ENCODE results near the gene CLEC2D.
"Not testable (repeated sequence)": the region's sequence is repeated elsewhere in the genome, so short reads cannot be mapped to it uniquely, and the experiment has no call there.

CLEC2D gene

DNA sequence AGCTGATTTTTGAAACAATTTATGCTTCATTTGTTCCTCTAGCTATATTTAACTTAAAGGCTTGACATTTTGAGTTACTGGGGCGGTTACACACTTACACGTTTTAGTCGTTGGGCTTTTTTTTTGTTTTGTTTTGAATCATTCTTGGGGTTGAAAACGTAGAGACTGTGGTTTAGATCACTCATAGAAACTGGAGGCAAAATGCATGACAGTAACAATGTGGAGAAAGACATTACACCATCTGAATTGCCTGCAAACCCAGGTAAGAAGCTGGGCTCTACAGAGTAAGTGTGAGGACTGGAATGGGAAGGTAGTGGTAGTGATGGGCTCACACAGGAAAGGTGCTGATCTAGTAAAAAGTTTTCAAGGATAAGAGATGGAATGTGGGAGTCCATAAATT is at the start of gene CLEC2D:
Gene CLEC2D (plus strand): TSS at position 180 of the 400 bp plus-strand sequence. CDS start 22 bp downstream, at position 202.
- no peak for DNase-seq

DNA sequence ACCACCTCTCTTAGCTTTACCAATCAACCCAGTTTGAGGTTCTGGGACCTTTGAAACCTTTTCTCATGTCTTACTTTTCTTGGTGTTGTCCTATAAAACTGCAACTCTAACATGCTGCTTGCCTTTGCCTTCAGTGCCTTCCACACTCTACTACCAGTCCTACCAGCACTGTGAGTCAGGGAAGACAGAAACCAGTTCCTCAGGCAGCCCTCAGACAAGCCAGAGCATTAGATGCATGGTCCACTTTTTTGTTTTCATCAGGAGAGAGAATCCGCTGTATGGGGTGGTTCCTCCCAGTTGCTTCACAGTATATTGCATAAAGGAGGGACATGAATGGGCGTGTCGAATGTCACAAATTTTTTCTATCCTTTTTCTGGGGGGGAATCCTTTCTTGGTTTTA is 44.5 kb upstream of the CLEC2D start:
- no peak for DNase-seq

GRCh38 chr12:9626291-9626690 is 43.2 kb upstream of the CLEC2D start:
- DNase-seq: no peak

DNA sequence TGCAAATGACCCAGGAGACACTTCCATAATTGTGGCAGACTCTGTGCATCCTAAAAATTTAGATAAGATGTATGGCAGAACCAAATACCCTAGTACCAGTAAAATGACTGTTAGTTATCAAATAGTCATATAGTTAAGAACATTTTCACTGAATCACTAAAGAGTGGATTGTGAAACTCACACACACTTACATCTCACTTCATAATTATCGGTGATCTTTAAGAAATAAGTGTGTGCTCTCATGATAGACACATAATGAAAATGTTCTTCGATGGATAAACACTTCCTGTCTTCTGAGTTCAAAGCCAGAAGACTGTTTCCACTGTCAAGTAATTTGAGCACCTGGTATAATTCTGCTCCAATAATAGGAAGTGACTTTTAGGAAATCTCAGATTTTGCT is 42.7 kb upstream of the CLEC2D start:
- no peak for DNase-seq

DNA sequence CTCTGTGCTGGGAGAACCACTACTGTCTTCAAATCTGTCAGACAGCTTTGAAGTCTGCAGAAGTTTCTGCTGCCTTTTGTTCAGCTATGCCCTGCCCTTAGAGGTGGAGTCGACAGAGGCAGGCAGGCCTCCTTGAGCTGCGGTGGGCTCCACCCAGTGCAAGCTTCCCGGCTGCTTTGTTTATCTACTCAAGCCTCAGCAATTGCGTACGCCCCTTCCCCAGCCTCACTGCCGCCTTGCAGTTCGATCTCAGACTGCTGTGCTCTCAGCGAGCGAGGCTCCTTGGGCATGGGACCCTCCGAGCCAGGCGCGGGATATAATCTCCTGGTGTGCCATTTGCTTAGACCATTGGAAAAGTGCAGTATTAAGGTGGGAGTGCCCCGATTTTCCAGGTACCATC is 36.7 kb upstream of the CLEC2D start:
- no peak for DNase-seq

GRCh38 chr12:9634177-9634803 is 35.2 kb upstream of the CLEC2D start:
- DNase-seq: no peak

DNA sequence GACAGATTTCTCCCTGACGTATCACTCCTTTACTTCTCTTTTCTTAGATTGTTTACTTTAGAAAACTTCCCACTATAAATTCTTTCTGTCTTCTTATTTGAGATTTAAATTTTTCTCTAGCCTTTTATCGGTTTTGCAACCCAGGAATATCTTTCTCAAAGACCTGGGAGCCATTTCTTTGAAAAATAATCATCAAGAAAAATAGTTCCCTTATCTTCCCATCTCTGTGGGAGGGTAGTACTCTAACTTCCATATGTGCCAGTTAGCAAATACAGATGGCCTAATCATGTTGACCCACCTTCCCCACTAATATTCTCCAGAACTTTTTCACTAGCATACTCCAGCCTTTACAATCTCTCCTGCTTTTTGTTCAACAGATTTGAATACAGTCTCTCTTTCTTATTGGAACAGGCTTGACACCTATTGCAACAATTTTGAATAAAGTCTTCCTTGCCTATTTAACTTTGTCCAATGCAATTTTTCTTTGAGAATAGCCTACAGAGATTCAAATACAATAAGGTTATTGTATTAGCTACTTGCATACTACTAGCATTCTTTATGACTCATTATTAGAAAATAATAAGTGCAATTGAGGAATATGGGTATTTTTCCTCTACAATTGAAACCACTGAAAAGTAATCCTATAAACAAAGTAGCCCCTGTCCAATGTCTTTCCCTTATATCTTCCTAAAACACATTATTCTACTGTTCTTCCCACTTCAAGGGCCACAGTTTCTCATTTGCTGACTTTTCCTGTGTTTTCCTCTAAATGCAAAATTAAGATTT is 34.4 kb upstream of the CLEC2D start:
- DNase-seq: no peak

- no peak for DNase-seq
These were observed 33.2 kb upstream of the CLEC2D start for GRCh38 chr12:9636150-9636850.

GRCh38 chr12:9636851-9637206 is 32.7 kb upstream of the CLEC2D start:
- DNase-seq: no peak

DNA sequence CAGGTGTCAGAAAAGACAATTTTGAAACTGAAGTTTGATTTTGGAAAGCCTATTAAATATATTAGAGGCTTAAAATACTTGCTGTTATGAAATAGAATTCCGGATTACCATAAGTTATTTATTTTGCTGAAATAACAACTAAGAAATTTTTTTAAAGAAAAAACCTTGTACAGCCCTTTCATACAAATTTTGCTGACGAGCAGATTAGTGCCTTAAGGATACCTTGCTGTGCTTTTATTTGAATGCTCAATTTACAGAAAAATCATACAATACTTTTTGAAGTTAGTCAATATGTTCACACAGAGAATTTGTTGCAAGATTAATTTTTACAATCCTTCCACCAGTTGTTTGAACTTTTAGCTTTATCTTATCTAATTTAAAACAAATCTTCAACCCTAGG is 29.5 kb upstream of the CLEC2D start:
- no peak for DNase-seq

- no peak for DNase-seq
These were observed 26.8 kb upstream of the CLEC2D start for GRCh38 chr12:9642606-9643265.

DNA sequence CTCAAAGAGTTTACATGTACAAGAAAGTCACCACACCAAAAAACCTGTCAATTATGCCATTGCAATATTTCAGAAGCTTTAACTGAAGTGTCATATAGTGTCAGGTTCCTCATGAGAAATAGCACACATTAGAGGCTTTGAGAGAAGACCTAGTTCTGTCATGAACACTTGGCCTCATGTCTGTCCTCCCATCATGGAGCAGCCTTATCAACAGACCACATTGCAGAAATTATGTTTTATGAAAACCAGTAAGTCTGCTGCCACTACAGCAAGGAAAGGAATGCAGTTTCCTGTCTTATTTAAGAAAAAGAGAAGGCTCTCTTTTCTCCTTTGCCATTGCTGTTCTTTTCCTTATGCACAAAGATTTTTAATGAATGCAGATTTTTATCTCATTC is 26.2 kb upstream of the CLEC2D start:
- DNase-seq: no peak

- not testable (repeated sequence) for DNase-seq
These were observed 24.4 kb upstream of the CLEC2D start for GRCh38 chr12:9644985-9645551.

- no peak for DNase-seq
These were observed 22.4 kb upstream of the CLEC2D start for GRCh38 chr12:9646794-9647781.

GRCh38 chr12:9647825-9648700 is 21.4 kb upstream of the CLEC2D start:
- DNase-seq: peak; percentile 26

DNA sequence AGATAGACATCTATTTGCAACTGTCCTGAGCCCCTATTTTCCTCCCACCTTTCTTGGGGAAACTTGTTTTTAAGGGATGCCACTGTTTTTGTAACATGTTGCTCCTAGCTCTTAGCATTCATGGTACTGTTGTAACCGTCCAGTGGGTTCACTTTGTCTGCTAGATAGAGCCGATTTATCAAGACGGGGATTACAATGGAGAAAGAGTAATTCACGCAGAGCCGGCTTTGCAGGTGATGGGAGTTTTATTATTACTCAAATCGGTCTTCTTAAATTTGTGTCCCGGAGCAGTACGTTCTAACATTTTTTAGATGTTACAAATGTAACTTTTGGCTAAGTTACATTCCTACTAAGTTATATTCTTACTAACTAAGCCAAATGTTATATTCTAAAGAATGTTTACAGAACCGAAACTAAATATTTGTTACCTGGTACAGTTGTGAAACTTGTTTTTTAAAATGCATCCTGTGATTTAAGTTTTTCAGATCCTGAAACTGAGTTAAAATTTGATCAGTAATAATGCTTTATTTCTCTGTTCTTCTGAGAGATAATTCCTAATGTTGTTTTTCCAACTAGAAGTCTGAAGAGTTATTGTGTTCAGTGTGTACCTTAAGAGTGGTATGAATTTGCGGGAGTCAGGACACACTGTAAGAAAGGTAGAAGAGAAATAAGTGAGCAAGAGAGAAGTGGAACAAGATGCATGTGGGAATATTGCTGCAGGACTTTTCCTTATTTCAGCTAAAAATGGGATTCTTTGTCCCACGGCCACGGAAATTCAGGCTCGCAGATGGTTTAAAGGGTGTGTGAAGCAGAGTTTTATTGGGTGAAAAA is 20.6 kb upstream of the CLEC2D start:
- DNase-seq: no peak

DNA sequence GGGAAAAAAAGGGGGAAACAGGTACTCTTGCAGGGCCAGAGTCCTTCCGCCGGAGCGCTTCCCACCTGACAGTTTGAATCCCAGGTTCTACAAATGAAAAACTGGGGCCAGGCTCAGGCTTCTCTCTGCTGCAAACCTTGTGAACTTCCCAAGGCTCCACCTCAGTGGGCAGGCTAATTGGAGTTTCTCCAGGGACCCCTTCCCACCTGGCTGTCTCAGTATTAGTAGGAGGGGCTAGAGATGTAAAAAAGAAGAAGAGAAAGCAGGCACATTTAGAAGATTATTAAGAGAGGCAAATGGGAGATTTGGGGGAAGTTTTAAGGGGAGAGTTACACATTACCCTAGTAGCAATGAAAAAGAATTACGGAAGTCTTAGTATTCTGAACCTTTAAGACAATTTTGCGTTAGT is 20.0 kb upstream of the CLEC2D start:
- no peak for DNase-seq

DNA sequence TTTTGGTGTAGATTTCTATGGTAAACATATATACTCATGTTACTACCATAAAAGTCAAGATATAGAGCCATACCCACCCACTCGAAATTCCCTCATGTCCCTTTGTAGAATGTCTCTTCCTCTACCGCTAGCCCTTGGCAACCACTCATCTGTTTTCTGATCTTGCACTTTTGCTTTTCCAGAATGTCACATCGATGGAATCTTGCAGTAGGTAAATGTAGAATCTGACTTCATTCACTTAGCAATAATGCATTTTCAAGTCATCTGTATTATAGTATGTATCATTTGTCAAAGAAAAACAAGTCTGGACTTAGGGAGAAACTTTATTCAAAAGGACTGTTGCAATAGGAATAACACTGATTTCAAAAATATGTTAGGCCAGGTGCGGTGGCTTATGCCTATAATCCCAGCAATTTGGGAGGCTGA is 19.3 kb upstream of the CLEC2D start:
- no peak for DNase-seq

GRCh38 chr12:9651265-9651729 is 18.2 kb upstream of the CLEC2D start:
- no peak for DNase-seq

DNA sequence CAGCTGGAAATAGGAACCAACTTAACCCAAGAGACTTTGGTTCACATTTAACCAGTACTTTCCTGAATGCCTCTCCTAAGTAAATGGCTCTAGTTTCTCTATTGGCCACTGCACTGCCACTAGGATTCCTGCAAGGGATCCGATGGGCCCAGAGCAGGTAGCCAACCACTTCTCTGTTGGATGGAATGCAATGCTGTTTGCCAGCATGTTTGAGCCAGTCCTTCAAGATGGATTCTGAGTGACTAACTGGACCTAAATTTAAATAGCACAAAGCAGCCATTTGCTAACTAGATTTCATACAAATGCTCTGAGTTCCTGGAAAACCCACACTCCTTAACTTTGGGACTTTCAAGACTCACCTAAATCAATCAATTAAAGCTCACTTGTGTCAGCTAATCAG is 9.5 kb upstream of the CLEC2D start:
- DNase-seq: no peak
